Measurements from ENCODE around the gene IL1R2.

- TF ChIP-seq CTCF (IDR thresholded peaks at IDR 0.05; ENCODE audit: low read depth, low read length) (no peak), EZH2phosphoT487 (IDR thresholded peaks at IDR 0.05; ENCODE audit: low read depth) (no peak)
Observed at GRCh38 chr2:102033750-102034682, 42.3 kb downstream of the IL1R2 start.
